Measurements from ENCODE around the gene ACBD6. TPM values are rescaled to one million over a fixed set of nuclear protein-coding genes. Genes with fewer than 3 reads are reported as not detected.

Gene ACBD6
- 53.9 to 59.9 TPM (median 56.9 TPM) in 5 replicates for total RNA-seq (2022; extraction: Qiagen RNA extraction; ENCODE audit: low read depth)

DNA sequence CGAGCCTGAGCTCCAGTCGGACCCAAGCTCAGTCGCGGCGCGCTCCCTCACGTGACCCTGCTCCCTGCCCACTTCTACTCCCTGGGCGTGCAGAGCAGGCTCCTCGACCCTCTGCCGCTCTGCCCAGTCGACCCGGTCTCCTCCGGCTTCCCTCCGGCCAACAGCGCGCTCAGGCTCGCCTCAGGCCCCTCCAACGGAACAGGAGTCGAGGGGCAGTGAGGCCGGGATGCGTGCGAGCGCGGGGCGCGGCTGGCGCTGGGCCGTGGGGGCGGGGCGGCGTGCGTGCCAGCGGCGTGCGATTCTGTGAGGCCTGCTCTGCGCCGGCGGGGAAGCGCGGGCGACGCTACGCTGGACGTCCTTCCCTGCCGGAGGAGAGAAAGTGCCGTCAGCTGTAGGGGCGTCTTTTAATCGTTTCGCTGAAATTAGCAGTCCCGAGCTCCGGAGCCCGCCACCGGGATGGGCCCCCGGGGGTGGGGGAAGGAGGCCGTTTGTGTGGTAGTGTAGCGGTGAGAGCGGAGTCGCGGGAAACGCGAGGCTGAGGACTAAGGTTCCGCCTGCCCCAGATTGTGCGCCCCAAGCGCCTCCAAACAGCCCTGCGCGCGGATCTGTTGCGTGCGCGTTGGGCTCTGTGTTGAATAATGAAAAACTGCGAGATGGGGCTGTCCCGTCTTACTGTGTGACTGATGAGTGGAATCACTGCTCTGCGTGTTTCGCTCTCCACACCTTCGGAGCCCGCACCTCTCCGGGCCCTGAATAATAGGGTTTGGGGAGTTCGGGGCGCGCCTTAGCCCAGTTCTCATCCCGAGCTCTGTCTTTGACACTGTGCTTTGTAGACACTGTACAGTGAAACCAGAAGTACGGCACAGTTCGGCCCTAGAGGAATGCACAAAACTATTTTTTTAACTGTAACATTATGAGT is at the start of gene ACBD6:
Gene ACBD6, minus strand, starts transcription at position 217 of the 919 bp plus-strand sequence. CDS start 311 bp downstream, outside the sequence.

Other genes starting within 250 kb of the ACBD6 start
- 0.18 TPM in 1 of 5 replicates, not detected in the others for gene OVAAL, start 56.4 kb upstream of the ACBD6 start, total RNA-seq (2022; extraction: Qiagen RNA extraction; ENCODE audit: low read depth)
- gene XPR1, start 129.4 kb upstream of the ACBD6 start, total RNA-seq (2022; extraction: Qiagen RNA extraction; ENCODE audit: low read depth), result 16.9 to 34.6 TPM (median 22.9 TPM) in 5 replicates

Measured in A549 treated with ZK216348 at 1 μM for 4 hours (cell line).